Transverse colon (tissue), 4 donors: ENCODE data around the gene INSIG2. TPM values are rescaled to one million over a fixed set of nuclear protein-coding genes. Genes with fewer than 3 reads are reported as not detected.

Experiments
- DNase-seq: peaks from one replicate; pipeline ENCODE4 v3.0.0-alpha.2; 2019
- H3K27ac ChIP-seq, 4 donors: fragments of 200-600 bp; sonication (generic); 2 replicates each; pipeline ENCODE4 v1.5.1; 2016 to 2018; ENCODE audit warnings: inconsistent platforms in 4 of 4
- H3K27me3 ChIP-seq: fragments of 200-600 bp; sonication (generic); 2 replicates; pipeline ENCODE4 v1.5.1; 2017; ENCODE audit warnings: inconsistent platforms
- H3K36me3 ChIP-seq, 4 donors: fragments of 200-600 bp; sonication (generic); 2 replicates each; pipeline ENCODE4 v1.5.1; 2017 to 2019; ENCODE audit warnings: inconsistent platforms in 4 of 4
- H3K4me1 ChIP-seq, 4 donors: fragments of 200-600 bp; sonication (generic); 2 replicates each; pipeline ENCODE4 v1.5.1; 2017 to 2020; ENCODE audit warnings: inconsistent platforms in 4 of 4
- H3K4me3 ChIP-seq, 4 donors: fragments of 200-600 bp; sonication (generic); 1 replicate in 1 of 4; 2 replicates in 3 of 4; pipeline versions ENCODE4 v1.5.1 to v1.6.1; 2017 to 2019; ENCODE audit warnings: inconsistent platforms in 4 of 4
- H3K9me3 ChIP-seq, 2 donors: fragments of 200-600 bp; sonication (generic); 2 replicates each; pipeline ENCODE4 v1.5.1; 2017 to 2019; ENCODE audit warnings: inconsistent platforms in 2 of 2
- EP300 ChIP-seq: sonication (generic); formaldehyde crosslinking; IDR thresholded peaks from one replicate; pipeline ENCODE4 v1.6.1; 2017; ENCODE audit warnings: antibody characterized with exemption, low read depth
- POLR2A ChIP-seq: fragments of 450-650 bp; IDR thresholded peaks from one replicate; pipeline ENCODE4 v1.6.1; 2016; ENCODE audit warnings: antibody characterized with exemption, mild to moderate bottlenecking, moderate library complexity
- POLR2AphosphoS5 ChIP-seq, 3 donors: sonication (generic); formaldehyde crosslinking; IDR thresholded peaks; one replicate each; pipeline ENCODE4 v1.6.1; 2016; ENCODE audit warnings: antibody characterized with exemption in 3 of 3
- WGBS, 2 donors: methylation state at CpG; one replicate each; pipeline ENCODE4 v1.1.5; 2018; ENCODE audit warnings: low coverage in 1 of 2; 5-methylcytosine and 5-hydroxymethylcytosine counted together
- in situ Hi-C, 4 donors: fragments of 200-750 bp; cut with MboI; loops; one replicate each; pipeline versions ENCODE4 v1.15.0 to v1.15.1; 2017; ENCODE audit warnings: low sequenced_read_pairs in 3 of 4, low pct_ligation_motif_present in 1 of 4, low pct_unique_long_range_greater_than_20kb in 1 of 4
- intact Hi-C: fragments of 100-400 bp; cut with DNase I; formaldehyde crosslinking; loops from one replicate; pipeline ENCODE4 v1.15.1; 2023; ENCODE audit warnings: low total_unique reads
- total RNA-seq, 4 donors: library from RNA; depleted of rRNA; stranded (reverse); fragments of >200 nt; gene quantifications; one replicate each; pipeline ENCODE4 v1.1.0, GENCODE V29; 2016
- TF ChIP-seq, protein P1 (sequence below), 5 experiments: fragments of 200-600 bp in 3 of 5; fragments of 450-650 bp in 2 of 5; sonication (generic) in 3 of 5; IDR thresholded peaks; 1 replicate in 2 of 5; 2 replicates in 3 of 5; pipeline ENCODE4 v1.5.1; 2016 to 2017; ENCODE audit warnings: antibody characterized with exemption in 5 of 5, inconsistent platforms in 3 of 5, mild to moderate bottlenecking in 2 of 5, moderate library complexity in 1 of 5

The INSIG2 gene
- total RNA-seq, 4 donors from 2014 or later, result 1.00 to 19.5 (median 12.3) TPM

DNA sequence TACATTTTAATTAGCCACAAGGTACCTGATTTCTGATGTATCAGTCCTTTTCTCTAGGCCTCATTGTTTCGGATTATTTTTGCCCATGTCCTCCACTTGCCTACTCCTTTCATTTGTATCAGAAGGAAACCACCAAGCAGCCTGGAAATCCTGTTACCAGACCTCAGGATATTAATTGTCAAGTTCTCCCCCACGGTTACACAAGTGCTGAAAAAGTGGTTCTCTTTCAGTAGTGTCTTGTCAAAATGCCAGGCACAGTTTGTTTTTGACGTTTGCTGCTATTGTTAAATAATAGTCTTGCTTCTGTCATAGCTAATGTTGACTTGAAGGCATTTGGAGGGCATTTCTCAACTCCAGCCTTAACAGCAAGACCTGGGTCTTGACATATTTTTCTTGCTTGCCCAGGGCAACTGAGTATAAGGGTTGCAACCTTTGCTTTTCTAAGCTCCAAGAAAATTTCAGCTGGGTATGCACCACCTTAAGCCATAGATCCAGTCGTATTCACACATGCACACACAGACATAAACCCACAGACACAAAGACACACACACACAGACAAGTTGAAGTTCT lies 31.0 kb downstream of the INSIG2 start:
- in situ Hi-C loops, result no loop called here
- peaks cover 8 to 17% (median 8%) of the 10 kb centered on the region in 4 donors for H3K4me1 ChIP-seq
- no peaks in the 10 kb centered on the region for H3K36me3 ChIP-seq
- WGBS, 2 donors, result 39 to 56% methylated on average over 3 to 4 of the region's 4 CpGs
- TF ChIP-seq EP300 (no peak), POLR2A (no peak), POLR2AphosphoS5 (IDR thresholded peaks at IDR 0.05) (no peak)
- TF ChIP-seq, protein P1, sequence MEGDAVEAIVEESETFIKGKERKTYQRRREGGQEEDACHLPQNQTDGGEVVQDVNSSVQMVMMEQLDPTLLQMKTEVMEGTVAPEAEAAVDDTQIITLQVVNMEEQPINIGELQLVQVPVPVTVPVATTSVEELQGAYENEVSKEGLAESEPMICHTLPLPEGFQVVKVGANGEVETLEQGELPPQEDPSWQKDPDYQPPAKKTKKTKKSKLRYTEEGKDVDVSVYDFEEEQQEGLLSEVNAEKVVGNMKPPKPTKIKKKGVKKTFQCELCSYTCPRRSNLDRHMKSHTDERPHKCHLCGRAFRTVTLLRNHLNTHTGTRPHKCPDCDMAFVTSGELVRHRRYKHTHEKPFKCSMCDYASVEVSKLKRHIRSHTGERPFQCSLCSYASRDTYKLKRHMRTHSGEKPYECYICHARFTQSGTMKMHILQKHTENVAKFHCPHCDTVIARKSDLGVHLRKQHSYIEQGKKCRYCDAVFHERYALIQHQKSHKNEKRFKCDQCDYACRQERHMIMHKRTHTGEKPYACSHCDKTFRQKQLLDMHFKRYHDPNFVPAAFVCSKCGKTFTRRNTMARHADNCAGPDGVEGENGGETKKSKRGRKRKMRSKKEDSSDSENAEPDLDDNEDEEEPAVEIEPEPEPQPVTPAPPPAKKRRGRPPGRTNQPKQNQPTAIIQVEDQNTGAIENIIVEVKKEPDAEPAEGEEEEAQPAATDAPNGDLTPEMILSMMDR (IDR thresholded peaks at IDR 0.05), result no peak
- intact Hi-C loops, result no loop called here
- no peak overlapping the region for H3K4me3 ChIP-seq
- no peak for DNase-seq
- H3K9me3 ChIP-seq, result no peaks in the 10 kb centered on the region
- no peak overlapping the region for H3K27ac ChIP-seq
- H3K27me3 ChIP-seq, result no peaks in the 10 kb centered on the region

DNA sequence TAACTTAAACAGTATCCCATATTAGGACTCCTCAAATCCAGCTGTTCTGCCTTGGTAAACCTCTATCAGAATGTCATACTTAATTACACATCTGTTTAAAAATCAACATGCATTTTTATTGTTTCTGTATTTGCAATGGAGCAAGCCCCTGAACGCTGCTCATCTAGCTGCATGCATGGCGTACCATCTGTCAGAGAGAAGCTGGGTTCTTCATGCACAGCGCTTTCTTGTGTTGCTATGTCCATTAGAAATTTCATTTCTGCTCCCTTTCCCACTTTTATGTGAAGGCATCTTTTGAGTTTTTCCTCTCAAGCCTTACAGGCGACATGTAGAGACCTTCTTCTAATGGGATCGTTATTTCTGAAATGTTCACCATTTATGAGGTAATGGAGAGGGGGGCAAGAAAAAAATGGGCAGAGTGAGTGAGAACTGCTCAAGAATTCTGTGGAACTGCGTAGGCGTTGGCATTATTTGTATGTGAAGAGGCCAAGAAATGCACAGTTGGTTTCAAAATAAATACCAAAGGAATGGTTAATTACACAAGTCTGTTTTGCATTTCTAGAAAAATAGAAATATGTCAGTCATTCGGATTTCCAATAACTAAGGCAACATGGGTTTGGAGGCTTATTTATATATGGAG lies 31.6 kb downstream of the INSIG2 start:
- WGBS, 2 donors, result 88 to 89% methylated on average over 8 of the region's 8 CpGs
- no peak for DNase-seq
- in situ Hi-C loops (no loop called here), intact Hi-C loops (no loop called here)
- Histone ChIP-seq H3K4me3 (no peak overlapping the region), H3K27me3 (no peaks in the 10 kb centered on the region), H3K9me3 (no peaks in the 10 kb centered on the region), H3K4me1 (peaks cover 8 to 20% (median 8%) of the 10 kb centered on the region in 4 donors), H3K27ac (no peak overlapping the region), H3K36me3 (no peaks in the 10 kb centered on the region)
- no peak for TF ChIP-seq POLR2A
- no peak for TF ChIP-seq POLR2AphosphoS5 (IDR thresholded peaks at IDR 0.05)
- no peak for TF ChIP-seq EP300
- TF ChIP-seq, protein P1 (IDR thresholded peaks at IDR 0.05), result no peak

DNA sequence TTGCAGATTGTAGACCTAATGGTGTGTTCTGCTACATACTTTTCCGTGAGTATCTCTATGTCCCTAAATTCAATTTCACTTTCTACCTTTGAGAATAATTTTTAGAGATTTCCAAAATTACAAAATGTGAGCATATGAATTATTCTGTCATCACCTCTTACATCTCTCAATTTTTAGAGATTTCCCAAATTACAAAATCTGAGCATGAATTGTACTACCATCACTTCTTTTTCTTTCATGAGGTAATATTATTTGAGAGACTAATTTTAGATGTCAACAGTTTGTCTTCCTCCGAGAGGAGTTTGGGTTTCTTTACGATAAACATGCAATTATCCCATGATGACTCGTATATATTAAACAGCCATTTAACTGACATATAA lies 32.1 kb downstream of the INSIG2 start:
- intact Hi-C loops, result no loop called here
- 75 to 88% methylated on average over 4 of the region's 4 CpGs for WGBS, 2 donors
- in situ Hi-C loops, result no loop called here
- peaks cover 8 to 20% (median 8%) of the 10 kb centered on the region in 4 donors for H3K4me1 ChIP-seq
- no peaks in the 10 kb centered on the region for H3K36me3 ChIP-seq
- DNase-seq, result no peak
- H3K4me3 ChIP-seq, result no peak overlapping the region
- no peaks in the 10 kb centered on the region for H3K9me3 ChIP-seq
- no peaks in the 10 kb centered on the region for H3K27me3 ChIP-seq
- no peak for TF ChIP-seq POLR2A
- TF ChIP-seq EP300, result no peak
- TF ChIP-seq POLR2AphosphoS5 (IDR thresholded peaks at IDR 0.05), result no peak
- TF ChIP-seq, protein P1 (IDR thresholded peaks at IDR 0.05), result no peak
- no peak overlapping the region for H3K27ac ChIP-seq

DNA sequence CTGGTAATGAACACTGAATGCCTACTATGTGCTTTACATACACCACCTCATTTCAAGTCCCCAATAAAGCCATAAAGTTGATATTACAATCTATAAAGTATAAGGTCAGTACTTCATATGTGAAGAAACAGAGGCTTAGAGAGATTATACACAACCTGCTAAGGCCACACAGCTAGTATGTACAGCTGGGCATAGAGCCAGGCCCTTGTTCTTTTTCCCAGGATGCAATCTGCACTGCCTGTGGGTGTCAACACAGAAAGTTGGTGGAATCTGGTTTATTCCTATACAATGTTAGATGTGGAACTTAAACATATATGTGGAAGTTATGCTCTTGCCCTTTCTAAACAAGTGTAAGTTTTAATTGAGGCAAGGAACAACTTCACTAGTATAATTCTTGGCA lies 32.8 kb downstream of the INSIG2 start:
- in situ Hi-C loops, result no loop called here
- no peaks in the 10 kb centered on the region for H3K9me3 ChIP-seq
- H3K4me3 ChIP-seq, result no peak overlapping the region
- H3K36me3 ChIP-seq, result no peaks in the 10 kb centered on the region
- peaks cover 8 to 20% (median 8%) of the 10 kb centered on the region in 4 donors for H3K4me1 ChIP-seq
- no peak overlapping the region for H3K27ac ChIP-seq
- intact Hi-C loops, result no loop called here
- DNase-seq, result no peak
- TF ChIP-seq EP300 (no peak), POLR2A (no peak), POLR2AphosphoS5 (IDR thresholded peaks at IDR 0.05) (no peak)
- TF ChIP-seq, protein P1 (IDR thresholded peaks at IDR 0.05), result no peak
- no peaks in the 10 kb centered on the region for H3K27me3 ChIP-seq
